Stimulated activated naive CD8-positive, alpha-beta T cell treated with anti-CD3 and anti-CD28 coated beads, Interleukin-15, Interleukin-2, amounts not matched to agents 100 ng/mL and 50 ng/mL, for 24 hours (primary cell): ENCODE results near the gene BTNL2.
A peak's percentile ranks its signal among the peaks of the same experiment; 100 is the strongest.

Source experiments
- H3K27ac Mint-ChIP-seq: one replicate; pipeline ENCODE4 v1.8.0; 2021; ENCODE audit warnings: mild to moderate bottlenecking, mixed read lengths
- H3K27me3 Mint-ChIP-seq: one replicate; pipeline ENCODE4 v1.8.0; 2021; ENCODE audit warnings: mixed read lengths
- H3K36me3 Mint-ChIP-seq: one replicate; pipeline ENCODE4 v1.8.0; 2021; ENCODE audit warnings: low read depth, mixed read lengths
- H3K4me1 Mint-ChIP-seq: one replicate; pipeline ENCODE4 v1.8.0; 2021; ENCODE audit warnings: low read depth, mixed read lengths
- H3K4me3 Mint-ChIP-seq: one replicate; pipeline ENCODE4 v1.8.0; 2021; ENCODE audit warnings: mild to moderate bottlenecking, mixed read lengths
- H3K9me3 Mint-ChIP-seq: one replicate; pipeline ENCODE4 v1.8.0; 2021; ENCODE audit warnings: mixed read lengths

Gene BTNL2

GRCh38 chr6:32430179-32430578 lies 23.2 kb upstream of the BTNL2 start:
- peaks cover 7% of the 10 kb centered on the region for H3K27me3 Mint-ChIP-seq
- no peaks in the 10 kb centered on the region for H3K9me3 Mint-ChIP-seq
- H3K4me1 Mint-ChIP-seq: no peaks in the 10 kb centered on the region
- no peak overlapping the region for H3K4me3 Mint-ChIP-seq
- no peaks in the 10 kb centered on the region for H3K36me3 Mint-ChIP-seq
- no peak overlapping the region for H3K27ac Mint-ChIP-seq

GRCh38 chr6:32427934-32428474 lies 21.0 kb upstream of the BTNL2 start:
- H3K27me3 Mint-ChIP-seq: peaks cover 8% of the 10 kb centered on the region
- no peak overlapping the region for H3K27ac Mint-ChIP-seq
- no peaks in the 10 kb centered on the region for H3K9me3 Mint-ChIP-seq
- H3K4me3 Mint-ChIP-seq: no peak overlapping the region
- H3K4me1 Mint-ChIP-seq: no peaks in the 10 kb centered on the region
- H3K36me3 Mint-ChIP-seq: no peaks in the 10 kb centered on the region

GRCh38 chr6:32427218-32427617 lies 20.2 kb upstream of the BTNL2 start:
- no peaks in the 10 kb centered on the region for H3K4me1 Mint-ChIP-seq
- no peaks in the 10 kb centered on the region for H3K9me3 Mint-ChIP-seq
- H3K4me3 Mint-ChIP-seq: no peak overlapping the region
- H3K36me3 Mint-ChIP-seq: no peaks in the 10 kb centered on the region
- no peak overlapping the region for H3K27ac Mint-ChIP-seq
- peaks cover 4% of the 10 kb centered on the region for H3K27me3 Mint-ChIP-seq

GRCh38 chr6:32426338-32426737 lies 19.4 kb upstream of the BTNL2 start:
- H3K36me3 Mint-ChIP-seq: no peaks in the 10 kb centered on the region
- no peak overlapping the region for H3K4me3 Mint-ChIP-seq
- no peak overlapping the region for H3K27ac Mint-ChIP-seq
- no peaks in the 10 kb centered on the region for H3K4me1 Mint-ChIP-seq
- no peaks in the 10 kb centered on the region for H3K9me3 Mint-ChIP-seq
- H3K27me3 Mint-ChIP-seq: peaks cover 4% of the 10 kb centered on the region

- no peaks in the 10 kb centered on the region for H3K36me3 Mint-ChIP-seq
- peaks cover 10% of the 10 kb centered on the region for H3K27me3 Mint-ChIP-seq
- H3K9me3 Mint-ChIP-seq: no peaks in the 10 kb centered on the region
- H3K4me1 Mint-ChIP-seq: no peaks in the 10 kb centered on the region
- no peak overlapping the region for H3K27ac Mint-ChIP-seq
- H3K4me3 Mint-ChIP-seq: no peak overlapping the region
Observed at GRCh38 chr6:32424589-32425300, 17.8 kb upstream of the BTNL2 start.

GRCh38 chr6:32416036-32416435 lies 9.1 kb upstream of the BTNL2 start:
- peaks cover 53% of the 10 kb centered on the region for H3K27me3 Mint-ChIP-seq
- no peak overlapping the region for H3K4me3 Mint-ChIP-seq
- H3K36me3 Mint-ChIP-seq: no peaks in the 10 kb centered on the region
- peaks cover 5% of the 10 kb centered on the region for H3K4me1 Mint-ChIP-seq
- no peaks in the 10 kb centered on the region for H3K9me3 Mint-ChIP-seq
- H3K27ac Mint-ChIP-seq: no peak overlapping the region

GRCh38 chr6:32415521-32416019 lies 8.6 kb upstream of the BTNL2 start:
- Mint-ChIP-seq H3K4me1 (peaks cover 5% of the 10 kb centered on the region), H3K36me3 (no peaks in the 10 kb centered on the region), H3K9me3 (no peaks in the 10 kb centered on the region), H3K4me3 (peak overlapping the region; percentile 27), H3K27me3 (peaks cover 56% of the 10 kb centered on the region), H3K27ac (no peak overlapping the region)

GRCh38 chr6:32413427-32414047 lies 6.6 kb upstream of the BTNL2 start:
- Mint-ChIP-seq H3K9me3 (no peaks in the 10 kb centered on the region), H3K4me1 (peaks cover 5% of the 10 kb centered on the region), H3K27ac (no peak overlapping the region), H3K4me3 (no peak overlapping the region), H3K36me3 (no peaks in the 10 kb centered on the region), H3K27me3 (peaks cover 41% of the 10 kb centered on the region)

GRCh38 chr6:32411566-32412327 lies 4.8 kb upstream of the BTNL2 start:
- Mint-ChIP-seq H3K27ac (no peak overlapping the region), H3K4me1 (peaks cover 5% of the 10 kb centered on the region), H3K36me3 (no peaks in the 10 kb centered on the region), H3K9me3 (no peaks in the 10 kb centered on the region), H3K27me3 (peaks cover 51% of the 10 kb centered on the region), H3K4me3 (no peak overlapping the region)

- peaks cover 51% of the 10 kb centered on the region for H3K27me3 Mint-ChIP-seq
- H3K4me1 Mint-ChIP-seq: peaks cover 5% of the 10 kb centered on the region
- H3K36me3 Mint-ChIP-seq: no peaks in the 10 kb centered on the region
- no peaks in the 10 kb centered on the region for H3K9me3 Mint-ChIP-seq
- no peak overlapping the region for H3K27ac Mint-ChIP-seq
- H3K4me3 Mint-ChIP-seq: no peak overlapping the region
Observed at GRCh38 chr6:32410906-32411305, 3.9 kb upstream of the BTNL2 start.

GRCh38 chr6:32406197-32406596 lies 784 bp downstream of the BTNL2 start:
- Mint-ChIP-seq H3K36me3 (no peaks in the 10 kb centered on the region), H3K4me3 (no peak overlapping the region), H3K4me1 (no peaks in the 10 kb centered on the region), H3K27me3 (peaks cover 37% of the 10 kb centered on the region), H3K27ac (no peak overlapping the region), H3K9me3 (no peaks in the 10 kb centered on the region)

GRCh38 chr6:32405656-32406055 lies 1.3 kb downstream of the BTNL2 start:
- Mint-ChIP-seq H3K4me3 (no peak overlapping the region), H3K9me3 (no peaks in the 10 kb centered on the region), H3K4me1 (no peaks in the 10 kb centered on the region), H3K27ac (no peak overlapping the region), H3K36me3 (no peaks in the 10 kb centered on the region), H3K27me3 (peaks cover 33% of the 10 kb centered on the region)

- Mint-ChIP-seq H3K36me3 (no peaks in the 10 kb centered on the region), H3K4me1 (no peaks in the 10 kb centered on the region), H3K9me3 (no peaks in the 10 kb centered on the region), H3K27ac (no peak overlapping the region), H3K27me3 (peaks cover 33% of the 10 kb centered on the region), H3K4me3 (no peak overlapping the region)
Observed at GRCh38 chr6:32402812-32403211, 4.2 kb downstream of the BTNL2 start.

GRCh38 chr6:32401284-32401963 lies 5.6 kb downstream of the BTNL2 start:
- peaks cover 21% of the 10 kb centered on the region for H3K27me3 Mint-ChIP-seq
- H3K36me3 Mint-ChIP-seq: no peaks in the 10 kb centered on the region
- H3K4me3 Mint-ChIP-seq: no peak overlapping the region
- H3K27ac Mint-ChIP-seq: no peak overlapping the region
- peaks cover 5% of the 10 kb centered on the region for H3K4me1 Mint-ChIP-seq
- no peaks in the 10 kb centered on the region for H3K9me3 Mint-ChIP-seq
